Measurements from ENCODE around the gene FAM53B.

The FAM53B gene

DNA sequence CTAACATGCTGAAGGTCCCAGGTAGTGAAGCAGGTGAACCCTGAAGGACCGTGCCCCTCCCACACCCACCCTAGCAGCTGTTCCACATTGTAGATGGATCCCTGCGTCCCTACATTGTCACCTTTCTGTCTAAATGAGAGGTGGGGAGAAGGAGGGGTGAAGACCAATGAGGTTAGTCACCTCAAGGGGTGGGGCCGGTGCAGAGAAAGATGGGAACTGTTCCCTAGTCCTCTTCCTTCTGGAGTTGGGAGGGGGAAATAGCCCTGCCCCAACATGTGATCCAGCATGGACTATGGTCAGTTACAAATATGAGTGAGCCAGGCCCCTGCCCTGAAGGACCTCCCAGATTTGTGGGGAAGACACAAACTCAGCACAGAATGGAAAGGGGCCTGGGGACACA lies 158.0 kb downstream of the FAM53B start:
- H3K9ac ChIP-seq (ENCODE audit: low read depth, low read length): no peak overlapping the region
- H3K4me3 ChIP-seq (ENCODE audit: low read length): no peak overlapping the region
- no peak overlapping the region for H3K27ac ChIP-seq (ENCODE audit: low read length)
- peaks cover 3% of the 10 kb centered on the region; the same call in 1 of the 2 replicates for H3K9me3 ChIP-seq (ENCODE audit: insufficient read depth, low read depth, low read length)
- H3K36me3 ChIP-seq (ENCODE audit: insufficient read depth, low read depth, low read length): no peaks in the 10 kb centered on the region
- no peaks in the 10 kb centered on the region for H3K27me3 ChIP-seq (ENCODE audit: insufficient read depth, low read length)
- no peaks in the 10 kb centered on the region for H3K4me1 ChIP-seq (ENCODE audit: insufficient read depth, low read length)

DNA sequence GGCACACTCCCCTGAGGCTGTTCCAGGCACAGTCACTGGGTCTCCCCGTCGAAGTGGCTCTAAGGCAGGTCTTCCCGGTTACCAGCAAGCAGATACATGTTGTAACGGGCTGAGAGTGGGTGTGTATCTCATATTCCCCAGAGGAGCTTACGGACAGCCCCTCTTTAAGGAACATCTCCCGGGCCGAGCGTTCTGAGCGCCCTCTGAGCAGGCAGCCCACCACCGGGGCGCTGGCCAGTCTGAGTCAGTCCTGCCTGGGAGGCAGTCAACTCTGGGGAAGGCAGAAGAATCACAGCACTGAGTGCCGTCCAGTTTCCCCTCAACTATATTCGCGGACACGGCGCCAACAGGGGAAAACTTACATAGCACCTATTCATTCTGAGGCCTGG lies 165.2 kb downstream of the FAM53B start:
- H3K9ac ChIP-seq (ENCODE audit: low read depth, low read length): no peak overlapping the region
- no peaks in the 10 kb centered on the region for H3K36me3 ChIP-seq (ENCODE audit: insufficient read depth, low read depth, low read length)
- no peaks in the 10 kb centered on the region for H3K4me1 ChIP-seq (ENCODE audit: insufficient read depth, low read length)
- no peaks in the 10 kb centered on the region for H3K27me3 ChIP-seq (ENCODE audit: insufficient read depth, low read length)
- H3K4me3 ChIP-seq (ENCODE audit: low read length): no peak overlapping the region
- no peak overlapping the region for H3K27ac ChIP-seq (ENCODE audit: low read length)
- H3K9me3 ChIP-seq (ENCODE audit: insufficient read depth, low read depth, low read length): peaks cover 5% of the 10 kb centered on the region; the same call in 1 of the 2 replicates

DNA sequence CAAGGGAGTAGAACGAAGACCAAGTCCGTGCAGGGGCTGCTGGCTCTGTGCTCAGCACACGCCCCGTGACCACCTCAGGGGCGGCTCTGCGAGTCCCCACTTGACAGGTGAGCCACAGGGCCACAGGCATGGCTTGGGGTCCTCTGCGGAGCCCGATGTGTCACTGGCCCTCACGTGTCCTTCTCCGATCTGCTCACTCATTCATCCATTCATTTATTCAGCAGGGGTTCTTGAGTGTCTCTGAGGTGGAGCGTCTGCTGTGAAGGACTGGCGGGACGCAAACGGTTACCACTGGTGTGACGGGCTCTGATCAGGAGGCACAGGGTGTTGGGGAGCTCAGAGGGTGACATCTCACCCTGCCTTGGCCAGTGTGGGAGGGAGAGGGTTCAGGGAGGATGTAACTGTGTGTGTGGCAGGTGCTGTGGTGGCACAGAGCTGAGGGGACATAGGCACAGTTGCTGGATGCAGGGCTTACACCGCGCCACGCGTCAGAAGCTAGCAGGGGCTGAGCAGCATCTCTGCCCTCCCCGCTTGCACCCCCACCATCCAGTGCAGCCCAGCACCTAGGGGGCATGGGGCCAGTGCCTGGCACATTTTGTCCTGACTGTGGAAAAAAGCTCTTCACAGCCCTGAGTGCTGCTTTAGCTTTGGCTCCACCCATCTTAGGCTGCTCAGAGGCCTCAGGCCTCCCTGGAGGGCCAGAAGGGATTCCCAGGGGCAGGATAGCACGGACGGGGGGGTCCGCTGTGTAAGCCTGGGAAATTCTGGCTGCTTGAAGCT lies 165.8 kb downstream of the FAM53B start:
- H3K9me3 ChIP-seq (ENCODE audit: insufficient read depth, low read depth, low read length): peaks cover 5% of the 10 kb centered on the region; the same call in 1 of the 2 replicates
- H3K27ac ChIP-seq (ENCODE audit: low read length): no peak overlapping the region
- H3K4me3 ChIP-seq (ENCODE audit: low read length): no peak overlapping the region
- no peak overlapping the region for H3K9ac ChIP-seq (ENCODE audit: low read depth, low read length)
- H3K36me3 ChIP-seq (ENCODE audit: insufficient read depth, low read depth, low read length): no peaks in the 10 kb centered on the region
- no peaks in the 10 kb centered on the region for H3K4me1 ChIP-seq (ENCODE audit: insufficient read depth, low read length)
- H3K27me3 ChIP-seq (ENCODE audit: insufficient read depth, low read length): no peaks in the 10 kb centered on the region

DNA sequence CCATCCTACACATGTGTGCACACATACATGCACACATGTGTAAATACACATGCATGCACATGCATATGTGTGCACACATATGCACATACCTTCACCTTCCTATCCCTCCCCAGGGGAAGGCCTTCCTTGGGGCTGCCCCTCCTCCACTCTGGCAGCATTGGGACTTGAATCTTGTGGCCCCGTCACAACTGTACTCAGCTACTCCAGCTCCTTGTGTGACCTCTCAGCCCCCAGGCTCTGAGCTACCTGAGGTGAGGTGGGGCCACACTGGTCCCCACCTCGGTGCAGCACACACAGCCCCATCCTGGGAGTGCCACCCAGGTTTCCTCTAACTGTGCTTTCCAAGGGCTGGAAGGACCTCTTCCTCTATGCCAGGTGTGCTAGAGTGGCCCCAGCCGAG lies 166.5 kb downstream of the FAM53B start:
- H3K9ac ChIP-seq (ENCODE audit: low read depth, low read length): no peak overlapping the region
- H3K4me3 ChIP-seq (ENCODE audit: low read length): no peak overlapping the region
- no peaks in the 10 kb centered on the region for H3K36me3 ChIP-seq (ENCODE audit: insufficient read depth, low read depth, low read length)
- no peaks in the 10 kb centered on the region for H3K4me1 ChIP-seq (ENCODE audit: insufficient read depth, low read length)
- no peak overlapping the region for H3K27ac ChIP-seq (ENCODE audit: low read length)
- H3K9me3 ChIP-seq (ENCODE audit: insufficient read depth, low read depth, low read length): peaks cover 5% of the 10 kb centered on the region; the same call in 1 of the 2 replicates
- no peaks in the 10 kb centered on the region for H3K27me3 ChIP-seq (ENCODE audit: insufficient read depth, low read length)

DNA sequence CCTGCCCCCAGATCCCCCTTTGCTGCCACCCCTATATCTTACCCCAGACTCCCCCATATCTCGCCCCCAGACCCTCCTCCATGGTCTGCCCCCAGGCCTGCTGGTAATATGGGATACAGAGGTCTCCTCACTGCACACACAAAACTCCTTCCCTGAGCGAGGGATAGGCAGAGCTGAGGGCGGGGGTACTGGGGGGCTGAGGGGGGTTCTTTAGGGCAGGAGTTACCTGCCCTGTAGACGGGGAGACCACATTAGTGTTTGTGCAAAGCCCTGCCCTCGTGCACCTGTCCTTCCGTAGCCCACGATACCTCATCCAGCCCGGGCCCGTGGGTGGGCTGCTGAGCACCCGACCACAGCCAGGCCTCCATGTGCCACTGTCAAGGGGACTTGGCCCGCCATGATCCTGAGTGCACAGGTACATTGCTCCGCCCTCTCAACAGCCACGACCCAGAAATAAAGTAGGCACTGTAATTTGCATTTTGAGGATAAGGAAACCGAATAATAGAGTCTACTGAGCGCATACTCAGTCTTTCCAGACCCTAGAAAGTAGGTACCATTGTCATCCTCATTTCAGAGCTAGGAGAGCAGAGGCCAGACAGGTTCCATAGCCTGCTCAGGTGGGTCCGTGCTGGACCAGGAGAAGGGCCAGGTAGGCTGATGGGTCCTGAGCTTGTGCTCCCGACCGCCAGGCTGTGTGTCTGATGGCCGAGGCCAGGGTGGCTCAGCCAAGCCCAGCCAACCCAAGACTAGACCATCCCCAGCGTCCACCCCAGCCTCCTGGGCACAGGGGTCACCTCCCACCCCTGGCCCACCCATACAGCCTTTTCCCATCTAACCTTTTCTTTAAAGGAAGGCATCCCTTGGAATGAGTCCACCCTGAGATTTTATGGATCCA lies 167.4 kb downstream of the FAM53B start:
- Histone ChIP-seq H3K9me3 (ENCODE audit: insufficient read depth, low read depth, low read length) (peaks cover 5% of the 10 kb centered on the region; the same call in 1 of the 2 replicates), H3K27ac (ENCODE audit: low read length) (no peak overlapping the region), H3K27me3 (ENCODE audit: insufficient read depth, low read length) (no peaks in the 10 kb centered on the region), H3K36me3 (ENCODE audit: insufficient read depth, low read depth, low read length) (no peaks in the 10 kb centered on the region), H3K9ac (ENCODE audit: low read depth, low read length) (no peak overlapping the region), H3K4me1 (ENCODE audit: insufficient read depth, low read length) (no peaks in the 10 kb centered on the region), H3K4me3 (ENCODE audit: low read length) (no peak overlapping the region)

DNA sequence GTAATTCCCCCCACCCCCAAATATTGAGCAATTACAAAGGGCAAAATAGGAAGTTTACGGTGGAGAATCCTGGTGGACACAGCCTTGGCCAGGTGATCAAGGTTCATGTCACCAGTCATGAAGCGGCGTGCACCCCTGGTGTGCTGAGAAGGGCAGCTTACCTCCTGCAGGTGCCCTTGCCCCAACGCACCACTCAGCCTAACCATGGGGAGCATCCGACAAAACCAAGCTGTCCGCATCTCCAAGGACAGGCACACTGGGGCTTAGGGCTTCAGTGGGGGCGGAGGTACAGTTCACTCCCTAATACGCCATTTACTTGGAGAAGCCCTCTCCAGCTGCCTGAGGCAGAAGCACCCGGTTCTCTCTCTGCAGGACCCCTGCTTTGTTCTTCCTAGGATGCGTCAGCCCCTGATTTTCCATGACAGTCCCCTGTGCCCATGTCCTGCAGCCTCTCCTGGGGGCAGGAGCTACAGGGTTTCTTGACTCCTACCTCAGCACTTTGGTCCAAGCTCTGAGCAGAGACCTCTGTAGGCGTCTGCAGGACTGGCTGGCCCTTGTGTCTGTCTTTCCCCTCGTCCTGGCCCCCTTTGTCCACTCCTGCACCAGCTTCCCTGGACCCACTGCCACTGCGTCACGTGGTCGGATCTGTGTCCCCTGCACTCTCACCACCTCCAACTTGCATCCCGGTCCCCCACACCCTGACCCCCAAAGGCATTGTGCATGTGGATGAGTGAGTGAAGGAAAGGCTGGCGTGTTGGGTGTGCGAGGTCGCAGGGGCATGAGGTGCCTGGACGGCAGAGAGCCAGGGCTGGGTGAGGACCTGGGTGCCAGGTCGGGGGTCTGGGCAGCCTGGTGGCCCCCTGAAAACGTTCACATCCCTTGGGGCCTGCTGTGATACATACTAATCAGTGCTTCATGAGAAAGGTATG lies 168.8 kb downstream of the FAM53B start:
- Histone ChIP-seq H3K9ac (ENCODE audit: low read depth, low read length) (no peak overlapping the region), H3K9me3 (ENCODE audit: insufficient read depth, low read depth, low read length) (no peaks in the 10 kb centered on the region), H3K27ac (ENCODE audit: low read length) (no peak overlapping the region), H3K36me3 (ENCODE audit: insufficient read depth, low read depth, low read length) (no peaks in the 10 kb centered on the region), H3K27me3 (ENCODE audit: insufficient read depth, low read length) (no peaks in the 10 kb centered on the region), H3K4me3 (ENCODE audit: low read length) (no peak overlapping the region), H3K4me1 (ENCODE audit: insufficient read depth, low read length) (no peaks in the 10 kb centered on the region)

DNA sequence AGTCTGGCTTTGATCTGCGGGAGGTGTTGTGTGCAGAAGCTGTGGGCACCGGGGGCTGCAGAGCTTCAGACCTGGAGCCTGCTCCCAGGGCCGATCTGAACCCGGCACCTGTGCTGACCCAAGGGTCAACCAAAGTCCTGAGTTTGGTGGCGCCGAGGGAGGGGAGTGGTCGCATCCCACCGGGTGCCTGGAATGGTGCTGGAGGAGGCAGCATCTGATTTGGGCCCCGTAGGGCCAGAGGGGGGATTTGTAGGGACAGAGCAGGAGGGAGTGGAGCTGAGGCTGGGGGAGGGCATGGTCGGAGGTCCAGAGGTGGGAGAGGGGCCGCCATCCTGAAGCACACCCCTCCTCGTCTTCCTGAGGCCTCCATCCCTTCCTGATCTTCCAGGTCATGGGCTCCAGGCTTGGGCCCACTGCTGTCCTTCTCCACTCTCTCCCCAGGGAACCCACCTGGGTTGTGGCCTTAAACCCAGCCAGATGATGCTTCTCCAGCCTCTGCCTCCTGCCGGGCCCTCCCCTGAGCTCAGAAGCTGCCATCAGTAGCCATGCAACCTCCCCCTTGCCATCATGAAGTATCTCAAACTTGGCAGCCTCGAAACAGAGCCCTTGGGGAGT lies 169.6 kb downstream of the FAM53B start:
- Histone ChIP-seq H3K36me3 (ENCODE audit: insufficient read depth, low read depth, low read length) (no peaks in the 10 kb centered on the region), H3K27ac (ENCODE audit: low read length) (no peak overlapping the region), H3K9me3 (ENCODE audit: insufficient read depth, low read depth, low read length) (no peaks in the 10 kb centered on the region), H3K27me3 (ENCODE audit: insufficient read depth, low read length) (no peaks in the 10 kb centered on the region), H3K9ac (ENCODE audit: low read depth, low read length) (no peak overlapping the region), H3K4me1 (ENCODE audit: insufficient read depth, low read length) (no peaks in the 10 kb centered on the region), H3K4me3 (ENCODE audit: low read length) (no peak overlapping the region)

DNA sequence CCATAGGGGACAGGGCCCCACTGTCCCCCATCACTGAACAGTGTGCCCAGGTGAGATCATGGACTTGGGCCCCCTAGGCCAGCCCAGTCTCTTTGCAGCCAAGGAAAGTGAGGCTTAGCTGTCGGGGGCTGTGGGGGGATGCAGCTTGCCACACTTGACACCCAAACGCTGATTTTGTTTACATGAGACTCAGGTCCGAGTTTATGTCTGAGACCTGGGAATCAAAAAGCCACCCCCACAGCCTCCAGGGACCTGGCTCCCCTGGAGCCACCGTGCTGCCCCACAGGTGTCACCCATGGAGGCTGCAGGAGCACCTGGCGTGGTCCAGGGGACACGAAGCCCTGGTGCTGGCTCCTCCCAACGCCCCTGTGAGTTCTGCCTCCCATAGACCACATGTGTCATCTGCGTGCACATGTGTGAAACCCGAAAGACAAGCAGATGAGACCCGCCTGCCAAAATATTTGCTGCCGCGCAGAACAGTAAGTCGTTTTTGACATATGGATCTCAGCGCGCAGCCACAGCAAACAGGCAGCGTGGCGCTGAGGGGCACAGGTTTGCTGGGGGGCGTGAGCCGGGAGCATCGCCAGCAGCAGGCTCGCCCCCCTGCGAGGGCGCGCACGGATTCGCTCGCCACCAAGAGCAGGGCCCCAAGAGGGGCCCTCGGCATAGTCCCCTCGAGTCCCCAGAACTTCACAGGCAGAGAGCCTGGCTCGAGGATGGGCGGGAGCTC lies 170.3 kb downstream of the FAM53B start:
- no peaks in the 10 kb centered on the region for H3K36me3 ChIP-seq (ENCODE audit: insufficient read depth, low read depth, low read length)
- no peaks in the 10 kb centered on the region for H3K4me1 ChIP-seq (ENCODE audit: insufficient read depth, low read length)
- H3K9ac ChIP-seq (ENCODE audit: low read depth, low read length): no peak overlapping the region
- H3K4me3 ChIP-seq (ENCODE audit: low read length): no peak overlapping the region
- no peaks in the 10 kb centered on the region for H3K9me3 ChIP-seq (ENCODE audit: insufficient read depth, low read depth, low read length)
- no peak overlapping the region for H3K27ac ChIP-seq (ENCODE audit: low read length)
- H3K27me3 ChIP-seq (ENCODE audit: insufficient read depth, low read length): no peaks in the 10 kb centered on the region

DNA sequence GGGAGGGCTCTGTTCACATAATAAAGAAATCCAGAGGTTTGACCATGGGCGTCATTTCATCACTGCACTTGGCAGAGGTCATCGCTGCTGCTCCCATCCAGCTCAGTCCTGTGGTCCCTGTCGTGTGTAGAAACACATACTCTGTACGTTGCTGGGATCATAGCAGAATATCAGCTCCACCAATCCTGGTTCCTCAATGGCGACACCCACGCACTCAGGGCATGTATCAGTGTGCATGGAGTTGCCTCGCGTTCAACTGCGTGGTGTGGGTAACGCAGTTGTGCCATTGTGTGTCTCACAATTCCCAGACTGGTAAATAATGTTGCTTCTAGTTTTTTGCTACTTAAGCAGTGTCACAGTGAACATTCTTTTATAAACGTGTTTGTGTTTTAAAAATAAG lies 171.4 kb downstream of the FAM53B start:
- Histone ChIP-seq H3K4me3 (ENCODE audit: low read length) (no peak overlapping the region), H3K36me3 (ENCODE audit: insufficient read depth, low read depth, low read length) (no peaks in the 10 kb centered on the region), H3K9ac (ENCODE audit: low read depth, low read length) (no peak overlapping the region), H3K9me3 (ENCODE audit: insufficient read depth, low read depth, low read length) (no peaks in the 10 kb centered on the region), H3K27me3 (ENCODE audit: insufficient read depth, low read length) (no peaks in the 10 kb centered on the region), H3K27ac (ENCODE audit: low read length) (no peak overlapping the region), H3K4me1 (ENCODE audit: insufficient read depth, low read length) (no peaks in the 10 kb centered on the region)

DNA sequence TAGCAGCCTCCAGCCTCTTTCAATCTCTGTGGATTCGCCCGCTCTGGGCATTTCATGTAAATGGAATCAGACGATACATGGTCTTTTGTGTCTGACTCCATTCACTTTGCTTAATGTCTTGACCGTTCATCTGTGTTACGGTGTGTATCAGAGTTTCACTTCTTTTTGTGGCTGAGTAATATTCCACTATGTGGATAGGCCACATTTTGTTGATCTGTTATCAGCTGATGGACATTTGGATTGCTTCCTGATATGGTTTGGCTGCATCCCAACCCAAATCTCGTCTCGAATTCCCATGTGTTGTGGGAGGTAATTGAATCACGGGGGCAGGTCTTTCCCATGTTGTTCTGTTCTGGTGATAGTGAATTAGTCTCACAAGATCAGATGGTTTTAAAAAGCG lies 173.5 kb downstream of the FAM53B start:
- Histone ChIP-seq H3K9ac (ENCODE audit: low read depth, low read length) (no peak overlapping the region), H3K4me1 (ENCODE audit: insufficient read depth, low read length) (no peaks in the 10 kb centered on the region; the same call in 1 of the 2 replicates), H3K27me3 (ENCODE audit: insufficient read depth, low read length) (no peaks in the 10 kb centered on the region), H3K36me3 (ENCODE audit: insufficient read depth, low read depth, low read length) (no peaks in the 10 kb centered on the region), H3K9me3 (ENCODE audit: insufficient read depth, low read depth, low read length) (no peaks in the 10 kb centered on the region), H3K27ac (ENCODE audit: low read length) (no peak overlapping the region), H3K4me3 (ENCODE audit: low read length) (no peak overlapping the region)

All from iPS-20b (cell line).